Skin of body (tissue), 2 donors: Measurements from ENCODE around the gene ZMIZ1. TPM values are rescaled to one million over a fixed set of nuclear protein-coding genes. Genes with fewer than 3 reads are reported as not detected.
"Not testable (repeated sequence)": the region's sequence is repeated elsewhere in the genome, so short reads cannot be mapped to it uniquely, and the experiment has no call there.

Source experiments
- DNase-seq: peaks from one replicate; lab custom pipeline; 2025; lab: John Stamatoyannopoulos, UW
- total RNA-seq: library from RNA; depleted of rRNA; stranded (reverse); fragments of >200 nt; gene quantifications from one replicate; pipeline ENCODE4 v1.2.3, GENCODE V29; 2014

ZMIZ1 gene
- total RNA-seq, 1 donor from 2014 or later, result 26.4 TPM

- no peak for DNase-seq
These were observed 249.6 kb downstream of the ZMIZ1 start for GRCh38 chr10:79318369-79318768.

GRCh38 chr10:79319115-79319771, 250.5 kb downstream of the ZMIZ1 start:
- DNase-seq, result no peak

GRCh38 chr10:79320316-79320715, 251.6 kb downstream of the ZMIZ1 start:
- DNase-seq, result no peak

GRCh38 chr10:79320820-79321493, 252.2 kb downstream of the ZMIZ1 start:
- no peak for DNase-seq

GRCh38 chr10:79321494-79321882, 252.7 kb downstream of the ZMIZ1 start:
- no peak for DNase-seq

GRCh38 chr10:79321951-79322350, 253.2 kb downstream of the ZMIZ1 start:
- no peak for DNase-seq

GRCh38 chr10:79322616-79323543, 254.1 kb downstream of the ZMIZ1 start:
- DNase-seq, result no peak

GRCh38 chr10:79323602-79324001, 254.8 kb downstream of the ZMIZ1 start:
- no peak for DNase-seq

- DNase-seq, result no peak
These were observed 255.4 kb downstream of the ZMIZ1 start for GRCh38 chr10:79324032-79324695.

- no peak for DNase-seq
These were observed 257.8 kb downstream of the ZMIZ1 start for GRCh38 chr10:79326361-79327089.

- DNase-seq, result no peak
These were observed 258.3 kb downstream of the ZMIZ1 start for GRCh38 chr10:79327090-79327457.

GRCh38 chr10:79328147-79328701, 259.5 kb downstream of the ZMIZ1 start:
- no peak for DNase-seq

GRCh38 chr10:79328737-79329504, 260.2 kb downstream of the ZMIZ1 start:
- no peak for DNase-seq

- no peak for DNase-seq
These were observed 260.8 kb downstream of the ZMIZ1 start for GRCh38 chr10:79329529-79329928.

GRCh38 chr10:79331226-79331625, 262.5 kb downstream of the ZMIZ1 start:
- DNase-seq, result no peak

GRCh38 chr10:79331709-79332108, 262.9 kb downstream of the ZMIZ1 start:
- DNase-seq, result no peak

GRCh38 chr10:79332610-79333315, 264.0 kb downstream of the ZMIZ1 start:
- DNase-seq, result not testable (repeated sequence)

GRCh38 chr10:79333513-79333912, 264.7 kb downstream of the ZMIZ1 start:
- DNase-seq, result no peak

GRCh38 chr10:79334573-79334972, 265.8 kb downstream of the ZMIZ1 start:
- DNase-seq, result no peak
